DOHH2 (cell line): Measurements from ENCODE around the gene POU2F1.

Source experiments
- H3F3A ChIP-seq: fragments of 200-600 bp; sonication (generic), shearing (Covaris generic); 2 replicates; pipeline ENCODE4 v1.6.0; 2016; ENCODE audit warnings: antibody characterized with exemption, mild to moderate bottlenecking; ENCODE audit not compliant: control insufficient read depth, insufficient read depth
- H3K27ac ChIP-seq: fragments of 200-600 bp; sonication (generic); 2 replicates; pipeline ENCODE4 v1.5.1; 2014; ENCODE audit warnings: low read depth, mild to moderate bottlenecking, low read length, moderate library complexity
- H3K27me3 ChIP-seq: fragments of 200-600 bp; sonication (generic); 2 replicates; pipeline ENCODE4 v1.6.1; 2014; ENCODE audit warnings: mild to moderate bottlenecking, low read length, mixed read lengths; ENCODE audit not compliant: control insufficient read depth
- H3K36me3 ChIP-seq: fragments of 200-600 bp; sonication (generic); 2 replicates; pipeline ENCODE4 v1.6.1; 2014; ENCODE audit warnings: mild to moderate bottlenecking, low read length, moderate library complexity, mixed read lengths; ENCODE audit not compliant: control insufficient read depth
- H3K4me1 ChIP-seq: fragments of 200-600 bp; sonication (generic); 2 replicates; pipeline ENCODE4 v1.6.1; 2014; ENCODE audit warnings: mild to moderate bottlenecking, low read length, mixed read lengths; ENCODE audit not compliant: control insufficient read depth
- H3K4me2 ChIP-seq: fragments of 200-600 bp; sonication (generic); 2 replicates; pipeline ENCODE4 v1.6.0; 2014; ENCODE audit warnings: mild to moderate bottlenecking, low read length, moderate library complexity
- H3K4me3 ChIP-seq: fragments of 200-600 bp; sonication (generic); 2 replicates; pipeline ENCODE4 v1.5.1; 2014; ENCODE audit warnings: mild to moderate bottlenecking, low read length, mixed read lengths
- H3K79me2 ChIP-seq: fragments of 200-600 bp; sonication (generic); 2 replicates; pipeline ENCODE4 v1.6.1; 2014; ENCODE audit warnings: mild to moderate bottlenecking, low read length, mixed read lengths; ENCODE audit not compliant: control insufficient read depth
- H3K9me2 ChIP-seq: fragments of 200-600 bp; sonication (generic); replicated peaks from 2 replicates; pipeline ENCODE4 v1.6.1; 2014; ENCODE audit warnings: mild to moderate bottlenecking, low read length, mixed read lengths; ENCODE audit not compliant: control insufficient read depth
- H3K9me3 ChIP-seq: fragments of 200-600 bp; sonication (generic); 2 replicates; pipeline ENCODE4 v1.6.1; 2014; ENCODE audit warnings: antibody characterized with exemption, low read length, mixed read lengths; ENCODE audit not compliant: control insufficient read depth, insufficient read depth
- H4K20me1 ChIP-seq: fragments of 200-600 bp; sonication (generic); 2 replicates; pipeline ENCODE4 v1.6.0; 2014; ENCODE audit warnings: low read depth, mild to moderate bottlenecking, antibody characterized with exemption, low read length, moderate library complexity; ENCODE audit not compliant: control insufficient read depth, insufficient read depth
- EZH2phosphoT487 ChIP-seq: fragments of 200-600 bp; sonication (generic); IDR thresholded peaks from 2 replicates; pipeline ENCODE4 v1.6.1; 2017; ENCODE audit warnings: borderline replicate concordance, mild to moderate bottlenecking, antibody characterized with exemption, low read length, moderate library complexity, mixed read lengths
- TF ChIP-seq, protein P1 (sequence below): fragments of 200-600 bp; sonication (generic); IDR thresholded peaks from one replicate; pipeline ENCODE4 v1.5.1; 2014; ENCODE audit warnings: antibody characterized with exemption, mild to moderate bottlenecking, low read depth, low read length; ENCODE audit not compliant: poor library complexity, severe bottlenecking

POU2F1 gene

DNA sequence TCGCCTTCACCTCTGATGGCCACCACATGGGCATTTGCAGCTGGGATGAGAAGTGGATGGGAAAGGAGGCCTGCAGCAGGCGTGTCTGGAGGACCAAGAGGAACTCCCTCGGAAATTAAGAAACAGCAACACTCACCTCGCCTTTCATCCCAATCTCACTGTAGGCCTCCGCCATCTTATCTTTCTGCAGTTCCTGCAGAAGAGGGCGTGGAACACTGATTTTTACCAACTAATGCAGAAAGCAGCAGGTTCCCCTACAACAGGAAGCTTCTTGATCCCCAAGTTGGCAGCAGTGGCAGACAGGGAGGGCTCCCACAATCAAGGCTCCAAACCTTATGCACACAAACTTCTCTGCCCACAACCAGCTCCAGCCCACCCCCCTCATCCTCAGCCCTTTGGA, 213.2 kb downstream of the POU2F1 start:
- TF ChIP-seq, protein P1, sequence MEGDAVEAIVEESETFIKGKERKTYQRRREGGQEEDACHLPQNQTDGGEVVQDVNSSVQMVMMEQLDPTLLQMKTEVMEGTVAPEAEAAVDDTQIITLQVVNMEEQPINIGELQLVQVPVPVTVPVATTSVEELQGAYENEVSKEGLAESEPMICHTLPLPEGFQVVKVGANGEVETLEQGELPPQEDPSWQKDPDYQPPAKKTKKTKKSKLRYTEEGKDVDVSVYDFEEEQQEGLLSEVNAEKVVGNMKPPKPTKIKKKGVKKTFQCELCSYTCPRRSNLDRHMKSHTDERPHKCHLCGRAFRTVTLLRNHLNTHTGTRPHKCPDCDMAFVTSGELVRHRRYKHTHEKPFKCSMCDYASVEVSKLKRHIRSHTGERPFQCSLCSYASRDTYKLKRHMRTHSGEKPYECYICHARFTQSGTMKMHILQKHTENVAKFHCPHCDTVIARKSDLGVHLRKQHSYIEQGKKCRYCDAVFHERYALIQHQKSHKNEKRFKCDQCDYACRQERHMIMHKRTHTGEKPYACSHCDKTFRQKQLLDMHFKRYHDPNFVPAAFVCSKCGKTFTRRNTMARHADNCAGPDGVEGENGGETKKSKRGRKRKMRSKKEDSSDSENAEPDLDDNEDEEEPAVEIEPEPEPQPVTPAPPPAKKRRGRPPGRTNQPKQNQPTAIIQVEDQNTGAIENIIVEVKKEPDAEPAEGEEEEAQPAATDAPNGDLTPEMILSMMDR, result no peak
- no peak for TF ChIP-seq EZH2phosphoT487
- H4K20me1 ChIP-seq, result no peaks in the 10 kb centered on the region
- H3K4me2 ChIP-seq, result no peak overlapping the region
- peaks cover 30% of the 10 kb centered on the region for H3F3A ChIP-seq
- H3K9me2 ChIP-seq, result no peaks in the 10 kb centered on the region
- peaks cover 5% of the 10 kb centered on the region; the same call in 1 of the 2 replicates for H3K79me2 ChIP-seq
- H3K4me3 ChIP-seq, result no peak overlapping the region
- peaks cover 68% of the 10 kb centered on the region for H3K4me1 ChIP-seq
- no peaks in the 10 kb centered on the region for H3K9me3 ChIP-seq
- H3K36me3 ChIP-seq, result peaks cover 10% of the 10 kb centered on the region
- no peak overlapping the region for H3K27ac ChIP-seq
- H3K27me3 ChIP-seq, result no peaks in the 10 kb centered on the region

DNA sequence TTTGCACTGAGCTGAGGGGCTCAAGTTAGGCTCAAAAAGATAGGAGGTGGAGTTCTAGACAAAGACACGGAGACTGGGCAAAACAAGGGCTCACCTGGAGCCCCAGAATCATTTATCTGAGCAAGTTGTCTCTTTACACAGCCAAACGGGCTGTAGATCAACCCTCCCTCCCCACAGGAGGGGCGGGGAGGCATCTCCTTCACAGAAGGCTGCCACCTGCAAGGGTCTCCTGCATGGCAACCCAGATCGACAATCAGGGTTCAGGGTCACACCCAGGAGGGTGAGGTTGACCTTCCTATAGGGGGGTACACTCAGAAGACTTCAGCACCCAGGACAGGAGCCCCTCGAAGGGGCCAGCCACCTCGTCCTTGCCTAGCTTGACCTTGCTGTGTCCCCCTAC, 213.6 kb downstream of the POU2F1 start:
- H3K36me3 ChIP-seq, result peaks cover 10% of the 10 kb centered on the region
- no peaks in the 10 kb centered on the region for H3K9me3 ChIP-seq
- H3K4me2 ChIP-seq, result no peak overlapping the region
- no peaks in the 10 kb centered on the region for H3K9me2 ChIP-seq
- no peak for TF ChIP-seq EZH2phosphoT487
- TF ChIP-seq, protein P1, result no peak
- H3K4me1 ChIP-seq, result peaks cover 68% of the 10 kb centered on the region
- H4K20me1 ChIP-seq, result no peaks in the 10 kb centered on the region
- no peak overlapping the region for H3K27ac ChIP-seq
- no peaks in the 10 kb centered on the region for H3K27me3 ChIP-seq
- H3F3A ChIP-seq, result peaks cover 30% of the 10 kb centered on the region
- peaks cover 5% of the 10 kb centered on the region; the same call in 1 of the 2 replicates for H3K79me2 ChIP-seq
- H3K4me3 ChIP-seq, result no peak overlapping the region

DNA sequence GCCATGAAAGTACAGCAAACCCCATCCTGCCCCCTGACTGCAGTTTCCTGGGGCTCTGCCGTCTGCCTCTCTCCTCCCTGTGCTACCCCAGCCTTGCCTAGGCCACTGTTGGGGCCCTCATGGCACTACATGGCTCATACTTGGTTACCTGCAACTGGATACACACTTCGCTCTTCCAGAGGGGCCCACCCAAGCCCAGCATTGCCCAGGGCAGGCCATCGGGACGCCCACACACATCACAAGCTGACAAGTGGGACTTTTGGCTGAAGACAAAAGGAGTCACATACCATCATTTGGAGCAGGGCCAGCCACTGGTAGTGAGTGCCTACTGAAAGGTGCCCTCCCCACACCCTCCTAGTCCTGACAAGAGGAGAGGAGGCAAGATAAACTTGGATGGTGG, 214.8 kb downstream of the POU2F1 start:
- Histone ChIP-seq H3K36me3 (peaks cover 10% of the 10 kb centered on the region), H3F3A (peaks cover 18% of the 10 kb centered on the region), H3K27me3 (no peaks in the 10 kb centered on the region), H3K9me3 (no peaks in the 10 kb centered on the region), H3K27ac (no peak overlapping the region), H3K4me1 (peaks cover 61% of the 10 kb centered on the region), H3K79me2 (peaks cover 5% of the 10 kb centered on the region; the same call in 1 of the 2 replicates), H4K20me1 (no peaks in the 10 kb centered on the region), H3K4me3 (no peak overlapping the region), H3K4me2 (no peak overlapping the region), H3K9me2 (no peaks in the 10 kb centered on the region)
- TF ChIP-seq, protein P1, result no peak
- no peak for TF ChIP-seq EZH2phosphoT487
